ENCODE data around the gene EXOSC9.

DNA sequence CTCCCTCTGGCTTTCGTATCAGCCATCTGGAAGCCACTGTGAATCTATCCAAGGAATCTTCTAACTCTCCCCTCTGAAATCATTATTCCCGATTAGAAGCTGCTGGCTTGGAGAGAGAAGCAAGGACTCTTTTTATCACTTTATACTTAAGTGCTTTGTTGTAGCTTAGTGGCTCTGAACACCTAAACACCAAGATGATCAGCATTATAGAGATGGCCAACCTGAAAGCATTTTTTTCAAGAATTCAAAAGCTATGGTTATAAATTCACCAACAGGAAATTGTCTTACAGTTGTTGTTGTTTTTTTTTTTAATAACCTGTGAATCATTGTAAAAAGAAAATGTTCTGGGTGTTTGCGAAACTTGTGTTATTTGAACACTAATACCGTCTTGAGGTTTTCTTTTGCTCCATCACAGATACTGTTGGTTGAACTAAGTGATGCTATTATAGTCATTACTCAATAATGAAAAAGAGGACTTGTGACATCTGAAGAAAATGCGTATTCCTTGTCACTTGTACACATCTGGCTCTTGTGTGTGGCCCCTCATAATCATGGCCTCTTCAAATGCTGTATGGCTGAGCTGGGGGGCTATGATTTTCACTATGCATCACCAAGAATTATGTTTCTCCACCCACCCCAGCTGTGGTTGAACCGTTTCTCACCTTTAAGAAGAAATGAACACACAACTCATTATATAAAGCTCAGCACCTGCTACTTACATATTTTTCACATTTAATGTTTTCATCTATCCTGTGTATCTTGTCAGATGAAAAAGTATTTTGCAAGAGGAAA, 24.3 kb upstream of the EXOSC9 start:
- TF ChIP-seq GATA2 (IDR thresholded peaks at IDR 0.05; ENCODE audit: low read depth, low read length): no peak
- no peak for TF ChIP-seq GATA3 (IDR thresholded peaks at IDR 0.05; ENCODE audit: low read depth, low read length)

Measured in SH-SY5Y (cell line).